ENCODE measurements around the gene EEF1A2. TPM values are rescaled to one million over a fixed set of nuclear protein-coding genes. Genes with fewer than 3 reads are reported as not detected.

The EEF1A2 gene
- total RNA-seq, 8 experiments from 2014 or later = 2.8 to 390 (median 139) TPM

GRCh38 chr20:63463400-63464288 lies 35.2 kb downstream of the EEF1A2 start:
- Histone ChIP-seq H3K4me3 (no peak overlapping the region), H3K4me1 (replicated peaks in 1 of 2) (peaks cover 30 to 31% of the 10 kb centered on the region in 2 donors), H3K27ac (no peak overlapping the region)
- peak in 6 of 8 experiments; percentile 40 to 67 (median 53) for ATAC-seq (replicated peaks in 6 of 8)
- 30 to 92% (median 60%) methylated on average over 1 to 7 of the region's 22 CpGs; no CpG with 5 or more reads in 5 of the 10 experiments for WGBS, 10 experiments
- in situ Hi-C loops (cut with MboI; ENCODE audit: low pct_unique_long_range_greater_than_20kb in 2 of 9, low sequenced_read_pairs in 9 of 9, unreplicated experiment in 9 of 9) = no loop called here

DNA sequence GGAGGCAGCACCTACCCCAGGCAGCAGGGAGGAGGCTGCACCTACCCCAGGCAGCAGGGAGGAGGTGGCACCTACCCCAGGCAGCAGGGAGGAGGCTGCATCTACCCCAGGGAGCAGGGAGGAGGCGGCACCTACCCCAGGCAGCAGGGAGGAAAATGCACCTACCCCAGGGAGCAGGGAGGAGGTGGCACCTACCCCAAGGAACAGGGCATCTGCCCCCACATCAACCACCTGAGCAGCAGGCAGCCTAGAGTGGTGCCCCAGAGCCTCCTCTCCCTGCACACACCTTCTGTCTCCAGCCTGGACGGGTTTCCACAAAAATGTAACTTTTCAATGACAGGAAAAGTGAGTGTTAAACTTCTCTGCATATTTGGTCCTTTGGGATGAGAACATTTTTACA lies 36.6 kb downstream of the EEF1A2 start:
- H3K4me3 ChIP-seq = no peak overlapping the region
- peaks cover 37 to 39% of the 10 kb centered on the region in 2 donors for H3K4me1 ChIP-seq (replicated peaks in 1 of 2)
- in situ Hi-C loops (cut with MboI; ENCODE audit: low pct_unique_long_range_greater_than_20kb in 2 of 9, low sequenced_read_pairs in 9 of 9, unreplicated experiment in 9 of 9) = no loop called here
- no peak overlapping the region for H3K27ac ChIP-seq
- 0 to 100% methylated on average over 1 of the region's 2 CpGs; no CpG with 5 or more reads in 8 of the 10 experiments for WGBS, 10 experiments
- no peak for ATAC-seq (replicated peaks in 6 of 8)

DNA sequence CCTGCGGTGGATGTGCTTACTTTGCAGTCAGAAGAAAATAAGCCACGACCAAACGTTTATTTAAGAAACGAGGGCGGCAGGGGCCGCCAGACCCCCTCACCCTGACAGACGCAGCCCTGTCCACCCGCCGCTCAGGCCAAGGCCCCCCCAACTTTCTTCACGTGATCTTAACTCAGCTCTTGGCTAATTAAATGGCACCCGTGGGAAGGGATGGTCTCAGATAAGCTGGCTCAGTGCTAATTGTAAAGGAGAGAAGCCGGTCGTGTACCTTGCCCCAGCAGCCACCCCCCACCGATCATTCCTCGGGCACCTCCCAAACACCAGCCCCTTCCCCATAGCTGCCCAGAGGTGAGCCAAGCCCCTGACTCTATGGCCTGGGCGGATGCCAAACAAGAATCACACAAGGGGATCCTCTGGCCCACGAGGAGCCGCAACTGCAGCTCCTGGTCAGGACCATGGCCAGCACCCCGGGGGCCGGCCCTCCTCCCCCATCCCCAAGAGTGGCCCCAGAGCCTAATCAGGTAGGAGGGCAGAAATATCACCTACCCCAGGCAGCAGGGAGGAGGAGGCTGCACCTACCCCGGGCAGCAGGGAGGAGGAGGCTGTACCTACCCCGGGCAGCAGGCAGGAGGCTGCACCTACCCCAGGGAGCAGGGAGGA lies 37.6 kb downstream of the EEF1A2 start:
- ATAC-seq (replicated peaks in 6 of 8) = peak in 1 of 8 experiments; percentile 57
- peaks cover 47 to 49% of the 10 kb centered on the region in 2 donors for H3K4me1 ChIP-seq (replicated peaks in 1 of 2)
- in situ Hi-C loops (cut with MboI; ENCODE audit: low pct_unique_long_range_greater_than_20kb in 2 of 9, low sequenced_read_pairs in 9 of 9, unreplicated experiment in 9 of 9) = no loop called here
- no peak overlapping the region for H3K27ac ChIP-seq
- no peak overlapping the region for H3K4me3 ChIP-seq
- WGBS, 10 experiments = 0 to 100% (median 80%) methylated on average over 1 to 4 of the region's 22 CpGs; no CpG with 5 or more reads in 3 of the 10 experiments

- H3K4me1 ChIP-seq (replicated peaks in 1 of 2) = peaks cover 47 to 49% of the 10 kb centered on the region in 2 donors
- ATAC-seq (replicated peaks in 6 of 8) = no peak
- WGBS, 10 experiments = 0 to 100% (median 53%) methylated on average over 1 to 3 of the region's 17 CpGs; no CpG with 5 or more reads in 4 of the 10 experiments
Observed at GRCh38 chr20:63459070-63459380, 39.9 kb downstream of the EEF1A2 start.

DNA sequence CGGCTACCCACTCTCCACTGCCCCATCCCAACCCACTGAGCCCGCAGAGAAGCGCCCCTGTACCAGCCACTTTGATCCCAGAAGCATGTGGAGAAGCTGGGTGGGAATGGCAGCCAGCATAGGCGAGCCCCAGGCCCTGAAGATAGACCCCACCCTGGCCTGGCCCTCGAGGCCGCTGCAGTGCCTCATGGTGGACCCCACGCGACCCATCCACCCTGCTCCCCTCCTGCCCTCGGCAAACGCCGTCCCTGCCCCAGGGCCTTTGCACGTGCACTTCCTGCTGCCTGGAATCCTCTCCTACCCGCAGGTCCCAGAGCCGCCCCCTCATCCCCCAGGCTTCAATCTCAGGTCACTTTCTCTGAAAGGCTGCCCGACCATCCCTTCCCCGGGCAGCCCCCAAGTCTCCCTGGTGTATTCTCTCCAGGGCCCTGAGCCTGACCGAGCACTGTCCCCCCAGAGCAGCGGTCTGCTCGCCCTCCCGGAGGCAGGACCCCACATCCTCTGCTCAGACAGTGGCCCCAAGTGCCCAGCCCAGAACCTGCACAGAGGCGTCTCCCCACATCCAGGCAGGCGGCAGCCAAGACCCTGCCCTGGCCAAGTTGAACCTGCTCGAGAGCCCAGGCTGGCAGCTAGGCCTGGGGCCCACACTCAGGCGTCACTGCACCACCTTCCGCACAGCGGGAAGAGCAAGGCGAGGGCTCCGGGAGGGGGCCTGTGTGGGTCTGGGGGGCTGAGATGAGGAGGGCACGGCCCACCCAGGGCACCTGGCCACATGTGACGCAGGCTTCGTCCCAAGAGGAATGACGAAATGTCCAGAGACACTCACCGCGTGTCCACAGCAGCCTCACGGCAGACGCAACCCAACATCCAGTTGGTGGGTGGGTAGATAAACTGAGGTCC lies 40.5 kb downstream of the EEF1A2 start:
- ATAC-seq (replicated peaks in 6 of 8) = no peak
- WGBS, 10 experiments = 100% methylated on average over 1 to 3 of the region's 36 CpGs; no CpG with 5 or more reads in 8 of the 10 experiments
- Histone ChIP-seq H3K4me3 (no peak overlapping the region), H3K27ac (no peak overlapping the region), H3K4me1 (replicated peaks in 1 of 2) (peaks cover 47 to 49% of the 10 kb centered on the region in 2 donors)
- in situ Hi-C loops (cut with MboI; ENCODE audit: low pct_unique_long_range_greater_than_20kb in 2 of 9, low sequenced_read_pairs in 9 of 9, unreplicated experiment in 9 of 9) = no loop called here

More at GRCh38 chr20:63459070-63459380, 39.9 kb downstream of the EEF1A2 start:
- in situ Hi-C loops (cut with MboI; ENCODE audit: low pct_unique_long_range_greater_than_20kb in 2 of 9, low sequenced_read_pairs in 9 of 9, unreplicated experiment in 9 of 9) = no loop called here
- Histone ChIP-seq H3K4me3 (no peak overlapping the region), H3K27ac (no peak overlapping the region)

GRCh38 chr20:63457737-63458136 lies 41.1 kb downstream of the EEF1A2 start:
- H3K4me3 ChIP-seq = no peak overlapping the region
- ATAC-seq (replicated peaks in 6 of 8) = peak in 5 of 8 experiments; percentile 1 to 15 (median 4)
- WGBS, 10 experiments = 100% methylated on average over 1 of the region's 17 CpGs; no CpG with 5 or more reads in 9 of the 10 experiments
- peak overlapping the region; percentile 57 to 75 for H3K27ac ChIP-seq
- in situ Hi-C loops (cut with MboI; ENCODE audit: low pct_unique_long_range_greater_than_20kb in 2 of 9, low sequenced_read_pairs in 9 of 9, unreplicated experiment in 9 of 9) = no loop called here
- H3K4me1 ChIP-seq (replicated peaks in 1 of 2) = peaks cover 51 to 52% of the 10 kb centered on the region in 2 donors

DNA sequence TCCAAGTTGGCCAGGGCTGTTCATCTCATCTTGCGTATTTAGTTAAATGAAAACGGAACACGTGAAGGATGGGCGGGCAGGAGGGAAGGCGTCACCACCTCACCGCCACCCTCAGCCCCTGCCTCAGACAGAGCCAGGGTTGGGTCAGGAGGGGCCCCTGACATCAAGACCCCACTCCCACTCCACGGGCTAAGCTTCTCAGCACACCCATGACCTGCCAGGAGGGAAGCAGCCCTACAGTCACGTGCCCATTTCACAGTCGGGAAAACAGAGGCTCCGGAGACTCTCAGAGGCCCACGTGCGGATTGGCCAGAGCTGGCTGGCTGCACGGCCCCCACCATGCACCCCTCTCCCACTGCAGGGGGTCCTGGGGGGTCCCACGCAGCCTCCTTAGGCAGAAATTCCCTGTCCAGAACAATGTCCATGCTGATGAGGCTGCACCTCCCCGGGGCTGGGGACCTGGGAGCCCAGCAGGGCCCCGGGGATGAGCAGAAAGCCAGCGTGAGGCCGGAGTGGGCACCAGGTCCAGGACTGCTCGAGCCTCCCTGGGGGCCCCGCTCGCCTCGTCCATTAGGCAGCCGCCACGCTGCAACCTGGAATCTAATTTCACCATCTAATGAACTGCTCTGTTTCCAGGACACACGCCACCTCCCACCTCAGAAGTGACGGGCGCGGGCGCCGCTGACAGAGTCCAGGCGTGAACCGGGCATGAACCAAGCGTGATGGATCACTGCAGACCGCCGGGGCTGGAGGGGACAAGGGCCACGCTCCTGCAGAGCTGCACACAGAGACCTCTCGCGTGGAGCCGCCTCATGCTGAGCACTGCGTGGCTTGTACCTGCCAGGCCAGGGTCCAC lies 42.2 kb downstream of the EEF1A2 start:
- 20 to 60% (median 30%) methylated on average over 1 to 8 of the region's 40 CpGs; no CpG with 5 or more reads in 6 of the 10 experiments for WGBS, 10 experiments
- H3K27ac ChIP-seq = peak overlapping the region; percentile 57 to 75
- H3K4me3 ChIP-seq = no peak overlapping the region
- peaks cover 61 to 63% of the 10 kb centered on the region in 2 donors for H3K4me1 ChIP-seq (replicated peaks in 1 of 2)
- peak in 5 of 8 experiments; percentile 58 to 71 (median 64) for ATAC-seq (replicated peaks in 6 of 8)
- in situ Hi-C loops (cut with MboI; ENCODE audit: low pct_unique_long_range_greater_than_20kb in 2 of 9, low sequenced_read_pairs in 9 of 9, unreplicated experiment in 9 of 9) = no loop called here

GRCh38 chr20:63455568-63455859 lies 43.4 kb downstream of the EEF1A2 start:
- ATAC-seq (replicated peaks in 6 of 8) = no peak
- Histone ChIP-seq H3K4me1 (replicated peaks in 1 of 2) (peaks cover 68 to 70% of the 10 kb centered on the region in 2 donors), H3K4me3 (no peak overlapping the region), H3K27ac (peak overlapping the region; percentile 4 to 45)
- WGBS, 10 experiments = no CpG with 5 or more reads among the region's 10 CpGs
- in situ Hi-C loops (cut with MboI; ENCODE audit: low pct_unique_long_range_greater_than_20kb in 2 of 9, low sequenced_read_pairs in 9 of 9, unreplicated experiment in 9 of 9) = no loop called here

DNA sequence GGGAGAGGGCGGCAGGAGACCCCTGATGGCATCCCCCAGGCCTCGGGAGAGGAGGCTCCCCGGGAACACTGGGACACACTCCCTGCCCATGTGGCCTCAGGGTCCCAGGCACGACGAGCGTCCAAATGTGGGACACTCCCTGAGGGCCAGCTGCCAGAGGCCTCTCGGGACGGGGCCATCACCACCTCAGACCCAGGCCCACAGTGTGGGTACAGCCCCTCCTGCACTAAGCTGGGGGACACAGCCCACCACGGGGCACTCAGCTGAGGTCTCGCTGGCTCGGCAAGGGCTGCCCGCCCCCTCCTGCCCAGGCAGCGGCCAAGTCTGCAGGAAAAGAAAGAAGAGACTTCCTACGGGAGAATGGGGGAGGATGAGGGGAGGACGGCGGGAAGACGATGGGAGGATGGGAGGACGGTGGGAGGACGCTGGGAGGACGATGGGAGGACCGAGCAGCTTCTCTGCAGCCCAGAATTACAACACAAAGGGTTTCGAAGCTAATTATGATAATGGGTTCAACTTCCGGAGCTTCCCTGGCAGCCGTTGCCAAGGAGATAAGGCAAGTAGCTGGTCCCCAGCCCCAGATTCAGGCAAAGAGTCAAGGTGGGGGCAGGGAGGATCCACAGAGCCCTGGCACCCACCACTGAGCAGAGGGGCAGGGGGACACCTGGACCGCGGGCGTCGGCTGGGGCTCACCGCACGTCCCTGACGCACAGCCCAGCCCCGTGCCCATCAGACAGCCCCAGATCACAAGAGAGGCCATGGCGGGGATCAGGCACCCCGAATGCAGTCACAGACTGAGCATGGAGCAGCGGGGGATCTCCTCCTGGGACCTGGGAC lies 43.9 kb downstream of the EEF1A2 start:
- Histone ChIP-seq H3K27ac (peak overlapping the region; percentile 49 to 66), H3K4me1 (replicated peaks in 1 of 2) (peaks cover 68 to 71% of the 10 kb centered on the region in 2 donors), H3K4me3 (peak overlapping the region in 2 of 5 donors; percentile 6)
- WGBS, 10 experiments = 16 to 47% (median 27%) methylated on average over 3 to 8 of the region's 35 CpGs; no CpG with 5 or more reads in 6 of the 10 experiments
- peak in 5 of 8 experiments; percentile 20 to 38 (median 28) for ATAC-seq (replicated peaks in 6 of 8)
- in situ Hi-C loops (cut with MboI; ENCODE audit: low pct_unique_long_range_greater_than_20kb in 2 of 9, low sequenced_read_pairs in 9 of 9, unreplicated experiment in 9 of 9) = no loop called here

- in situ Hi-C loops (cut with MboI; ENCODE audit: low pct_unique_long_range_greater_than_20kb in 2 of 9, low sequenced_read_pairs in 9 of 9, unreplicated experiment in 9 of 9) = no loop called here
- peaks cover 76 to 78% of the 10 kb centered on the region in 2 donors for H3K4me1 ChIP-seq (replicated peaks in 1 of 2)
- peak in 4 of 8 experiments; percentile 8 to 22 (median 15) for ATAC-seq (replicated peaks in 6 of 8)
- peak overlapping the region; percentile 49 to 66 for H3K27ac ChIP-seq
- H3K4me3 ChIP-seq = no peak overlapping the region
- 40% methylated on average over 1 of the region's 46 CpGs; no CpG with 5 or more reads in 9 of the 10 experiments for WGBS, 10 experiments
Observed at GRCh38 chr20:63452821-63453523, 45.9 kb downstream of the EEF1A2 start.

- Histone ChIP-seq H3K4me3 (no peak overlapping the region), H3K4me1 (replicated peaks in 1 of 2) (peaks cover 72 to 78% of the 10 kb centered on the region in 2 donors), H3K27ac (no peak overlapping the region)
- in situ Hi-C loops (cut with MboI; ENCODE audit: low pct_unique_long_range_greater_than_20kb in 2 of 9, low sequenced_read_pairs in 9 of 9, unreplicated experiment in 9 of 9) = no loop called here
- no peak for ATAC-seq (replicated peaks in 6 of 8)
- 40 to 100% (median 87%) methylated on average over 1 to 12 of the region's 20 CpGs; no CpG with 5 or more reads in 5 of the 10 experiments for WGBS, 10 experiments
Observed at GRCh38 chr20:63452341-63452740, 46.5 kb downstream of the EEF1A2 start.

Measured in motor neuron (in vitro differentiated cells).